Measurements from ENCODE around the gene KCNJ4. TPM values are rescaled to one million over a fixed set of nuclear protein-coding genes. Genes with fewer than 3 reads are reported as not detected.

Gene KCNJ4
- polyA plus RNA-seq, 2 of the 4 experiments (the other 2 are of a cell fraction) = 0.12 TPM; not detected in 1

GRCh38 chr22:38427465-38427864, 27.5 kb downstream of the KCNJ4 start:
- Histone ChIP-seq H3K4me1 (no peaks in the 10 kb centered on the region), H3K4me2 (no peak overlapping the region), H3K4me3 (no peak overlapping the region), H3K27ac (no peak overlapping the region), H3K9me3 (no peaks in the 10 kb centered on the region)
- POLR2A ChIA-PET = no interaction called here
- TF ChIP-seq JUN (IDR thresholded peaks at IDR 0.05) (no peak), ZNF302 (CRISPR knock-in tag; IDR thresholded peaks at IDR 0.05) (no peak), NFE2L2 (conservative IDR thresholded peaks at IDR 0.05; ENCODE audit: low read length) (no peak), BHLHE40 (IDR thresholded peaks at IDR 0.05; ENCODE audit: low read depth, low read length) (no peak), ZSCAN20 (CRISPR knock-in tag; IDR thresholded peaks at IDR 0.05) (no peak), RARB (CRISPR knock-in tag; IDR thresholded peaks at IDR 0.05) (no peak), CHD2 (IDR thresholded peaks at IDR 0.05; ENCODE audit: low read length, partially characterized antibody) (no peak), HOXA7 (CRISPR knock-in tag; IDR thresholded peaks at IDR 0.05) (no peak), ELK1 (IDR thresholded peaks at IDR 0.05; ENCODE audit: low read depth, low read length) (no peak), KDM1A (IDR thresholded peaks at IDR 0.05; ENCODE audit: low read depth) (no peak), MYC (IDR thresholded peaks at IDR 0.05; ENCODE audit: borderline replicate concordance, low read length) (no peak), RAD21 (conservative IDR thresholded peaks at IDR 0.05 in 1 of 2, IDR thresholded peaks at IDR 0.05 in 1 of 2) (no peak), POLR2A (IDR thresholded peaks at IDR 0.05; ENCODE audit: low read length) (no peak), FOXS1 (CRISPR knock-in tag; IDR thresholded peaks at IDR 0.05) (no peak), FOSL2 (IDR thresholded peaks at IDR 0.05) (no peak), FOSL2 (CRISPR knock-in tag; IDR thresholded peaks at IDR 0.05) (no peak)
- TF ChIP-seq, protein P1, sequence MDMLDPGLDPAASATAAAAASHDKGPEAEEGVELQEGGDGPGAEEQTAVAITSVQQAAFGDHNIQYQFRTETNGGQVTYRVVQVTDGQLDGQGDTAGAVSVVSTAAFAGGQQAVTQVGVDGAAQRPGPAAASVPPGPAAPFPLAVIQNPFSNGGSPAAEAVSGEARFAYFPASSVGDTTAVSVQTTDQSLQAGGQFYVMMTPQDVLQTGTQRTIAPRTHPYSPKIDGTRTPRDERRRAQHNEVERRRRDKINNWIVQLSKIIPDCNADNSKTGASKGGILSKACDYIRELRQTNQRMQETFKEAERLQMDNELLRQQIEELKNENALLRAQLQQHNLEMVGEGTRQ (IDR thresholded peaks at IDR 0.05) = no peak
- CTCF ChIA-PET = no interaction called here
- DNase-seq (ENCODE audit: low read depth in 1 of 2, low spot score in 1 of 2) = no peak
- FAIRE-seq = no peak
- 93% methylated on average over 20 of the region's 36 CpGs for WGBS (ENCODE audit: missing lambda C conversion rate)
- ATAC-seq = no peak

DNA sequence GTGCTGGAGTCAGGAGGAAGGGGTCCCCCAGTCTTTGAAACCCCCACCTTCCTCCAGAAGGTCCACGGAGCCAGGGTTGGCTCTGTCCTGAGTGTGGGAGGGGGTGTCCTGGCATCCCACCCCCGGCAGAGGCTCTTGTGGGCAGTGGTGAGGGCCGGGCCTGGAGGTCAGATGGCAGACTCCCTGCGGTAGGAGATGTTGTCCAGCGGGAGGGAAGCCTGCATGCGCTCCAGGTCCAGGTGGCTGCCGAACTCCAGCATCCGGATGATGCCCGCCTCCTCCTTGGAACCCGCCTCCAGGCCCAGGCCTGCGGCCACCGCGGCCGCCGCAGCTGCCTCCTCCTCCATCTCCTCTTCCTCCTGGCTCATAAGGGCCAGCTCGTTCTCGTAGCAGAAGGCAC, 28.4 kb downstream of the KCNJ4 start:
- H3K9me3 ChIP-seq = no peaks in the 10 kb centered on the region
- H3K27ac ChIP-seq = no peak overlapping the region
- no peak for FAIRE-seq
- ChIA-PET CTCF (no interaction called here), POLR2A (no interaction called here)
- H3K4me3 ChIP-seq = no peak overlapping the region
- no peak for ATAC-seq
- no peaks in the 10 kb centered on the region for H3K4me1 ChIP-seq
- WGBS (ENCODE audit: missing lambda C conversion rate) = 100% methylated on average over 1 of the region's 17 CpGs
- no peak for DNase-seq (ENCODE audit: low read depth in 1 of 2, low spot score in 1 of 2)
- H3K4me2 ChIP-seq = no peak overlapping the region
- TF ChIP-seq, protein P2, sequence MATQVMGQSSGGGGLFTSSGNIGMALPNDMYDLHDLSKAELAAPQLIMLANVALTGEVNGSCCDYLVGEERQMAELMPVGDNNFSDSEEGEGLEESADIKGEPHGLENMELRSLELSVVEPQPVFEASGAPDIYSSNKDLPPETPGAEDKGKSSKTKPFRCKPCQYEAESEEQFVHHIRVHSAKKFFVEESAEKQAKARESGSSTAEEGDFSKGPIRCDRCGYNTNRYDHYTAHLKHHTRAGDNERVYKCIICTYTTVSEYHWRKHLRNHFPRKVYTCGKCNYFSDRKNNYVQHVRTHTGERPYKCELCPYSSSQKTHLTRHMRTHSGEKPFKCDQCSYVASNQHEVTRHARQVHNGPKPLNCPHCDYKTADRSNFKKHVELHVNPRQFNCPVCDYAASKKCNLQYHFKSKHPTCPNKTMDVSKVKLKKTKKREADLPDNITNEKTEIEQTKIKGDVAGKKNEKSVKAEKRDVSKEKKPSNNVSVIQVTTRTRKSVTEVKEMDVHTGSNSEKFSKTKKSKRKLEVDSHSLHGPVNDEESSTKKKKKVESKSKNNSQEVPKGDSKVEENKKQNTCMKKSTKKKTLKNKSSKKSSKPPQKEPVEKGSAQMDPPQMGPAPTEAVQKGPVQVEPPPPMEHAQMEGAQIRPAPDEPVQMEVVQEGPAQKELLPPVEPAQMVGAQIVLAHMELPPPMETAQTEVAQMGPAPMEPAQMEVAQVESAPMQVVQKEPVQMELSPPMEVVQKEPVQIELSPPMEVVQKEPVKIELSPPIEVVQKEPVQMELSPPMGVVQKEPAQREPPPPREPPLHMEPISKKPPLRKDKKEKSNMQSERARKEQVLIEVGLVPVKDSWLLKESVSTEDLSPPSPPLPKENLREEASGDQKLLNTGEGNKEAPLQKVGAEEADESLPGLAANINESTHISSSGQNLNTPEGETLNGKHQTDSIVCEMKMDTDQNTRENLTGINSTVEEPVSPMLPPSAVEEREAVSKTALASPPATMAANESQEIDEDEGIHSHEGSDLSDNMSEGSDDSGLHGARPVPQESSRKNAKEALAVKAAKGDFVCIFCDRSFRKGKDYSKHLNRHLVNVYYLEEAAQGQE (IDR thresholded peaks at IDR 0.05) = no peak
- TF ChIP-seq, protein P3, sequence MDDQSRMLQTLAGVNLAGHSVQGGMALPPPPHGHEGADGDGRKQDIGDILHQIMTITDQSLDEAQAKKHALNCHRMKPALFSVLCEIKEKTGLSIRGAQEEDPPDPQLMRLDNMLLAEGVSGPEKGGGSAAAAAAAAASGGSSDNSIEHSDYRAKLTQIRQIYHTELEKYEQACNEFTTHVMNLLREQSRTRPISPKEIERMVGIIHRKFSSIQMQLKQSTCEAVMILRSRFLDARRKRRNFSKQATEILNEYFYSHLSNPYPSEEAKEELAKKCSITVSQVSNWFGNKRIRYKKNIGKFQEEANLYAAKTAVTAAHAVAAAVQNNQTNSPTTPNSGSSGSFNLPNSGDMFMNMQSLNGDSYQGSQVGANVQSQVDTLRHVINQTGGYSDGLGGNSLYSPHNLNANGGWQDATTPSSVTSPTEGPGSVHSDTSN (IDR thresholded peaks at IDR 0.05) = no peak
- no peak for TF ChIP-seq EP300 (IDR thresholded peaks at IDR 0.05)
- TF ChIP-seq MYC (IDR thresholded peaks at IDR 0.05; ENCODE audit: borderline replicate concordance, low read length) = no peak
- TF ChIP-seq ZNF302 (CRISPR knock-in tag; IDR thresholded peaks at IDR 0.05) = no peak
- TF ChIP-seq HOXA7 (CRISPR knock-in tag; IDR thresholded peaks at IDR 0.05) = no peak
- TF ChIP-seq CBX8 (IDR thresholded peaks at IDR 0.05) = no peak
- no peak for TF ChIP-seq SMC3 (IDR thresholded peaks at IDR 0.05)
- TF ChIP-seq HMGXB4 (CRISPR knock-in tag; IDR thresholded peaks at IDR 0.05; ENCODE audit: borderline replicate concordance) = no peak
- TF ChIP-seq ZSCAN20 (CRISPR knock-in tag; IDR thresholded peaks at IDR 0.05) = no peak
- no peak for TF ChIP-seq BCL3 (IDR thresholded peaks at IDR 0.05)
- TF ChIP-seq HES2 (IDR thresholded peaks at IDR 0.05) = no peak
- no peak for TF ChIP-seq HDAC2 (IDR thresholded peaks at IDR 0.05)
- TF ChIP-seq NR3C1 (IDR thresholded peaks at IDR 0.05) = no peak
- TF ChIP-seq BHLHE40 (IDR thresholded peaks at IDR 0.05; ENCODE audit: low read depth, low read length) = no peak
- no peak for TF ChIP-seq MAZ (IDR thresholded peaks at IDR 0.05; ENCODE audit: borderline replicate concordance, low read depth, low read length)
- no peak for TF ChIP-seq POLR2A (IDR thresholded peaks at IDR 0.05; ENCODE audit: low read length)
- TF ChIP-seq JUNB (IDR thresholded peaks at IDR 0.05) = no peak
- TF ChIP-seq MAFK (IDR thresholded peaks at IDR 0.05; ENCODE audit: partially characterized antibody) = no peak

Data from A549 (cell line).